Keratinocyte (primary cell): ENCODE measurements around the gene MOB1B. TPM values are rescaled to one million over a fixed set of nuclear protein-coding genes. Genes with fewer than 3 reads are reported as not detected.
"Not testable (repeated sequence)": the region's sequence is repeated elsewhere in the genome, so short reads cannot be mapped to it uniquely, and the experiment has no call there.

ENCODE experiments used
- DNase-seq: peaks from one replicate; pipeline ENCODE4 v3.0.0-alpha.2; 2011; ENCODE audit warnings: low read depth, missing footprints, low spot score
- FAIRE-seq: peaks from 2 replicates; lab custom pipeline; 2011; peaks lifted over from hg19 to GRCh38; lab: Jason Lieb, UNC
- H2AFZ ChIP-seq: 2 replicates; pipeline ENCODE4 v1.6.0; 2012; ENCODE audit warnings: low read length, control low read depth, inconsistent platforms; ENCODE audit not compliant: control insufficient read depth
- H3K27ac ChIP-seq: 2 replicates; pipeline ENCODE4 v1.5.1; 2011; ENCODE audit warnings: low read length; ENCODE audit not compliant: control insufficient read depth, insufficient read depth
- H3K27me3 ChIP-seq: 3 replicates; pipeline ENCODE4 v1.6.0; 2011; ENCODE audit warnings: low read length; ENCODE audit not compliant: control insufficient read depth, insufficient read depth; ENCODE audit errors: extremely low read depth
- H3K36me3 ChIP-seq, 2 experiments: 2 replicates in 1 of 2; 3 replicates in 1 of 2; pipeline ENCODE4 v1.5.1; 2011; ENCODE audit warnings: low read length in 2 of 2, mild to moderate bottlenecking in 1 of 2; ENCODE audit not compliant: control insufficient read depth in 2 of 2, insufficient read depth in 2 of 2; ENCODE audit errors: extremely low read depth in 1 of 2
- H3K4me1 ChIP-seq: 3 replicates; pipeline ENCODE4 v1.5.1; 2011; ENCODE audit warnings: low read length; ENCODE audit not compliant: control insufficient read depth, insufficient read depth; ENCODE audit errors: extremely low read depth
- H3K4me2 ChIP-seq: 3 replicates; pipeline ENCODE4 v1.6.0; 2011; ENCODE audit warnings: low read depth, low read length; ENCODE audit not compliant: control insufficient read depth, insufficient read depth; ENCODE audit errors: extremely low read depth
- H3K4me3 ChIP-seq, 3 experiments: fragments of 200-600 bp in 1 of 3; sonication (generic) in 1 of 3; 2 replicates in 2 of 3; 3 replicates in 1 of 3; pipeline ENCODE4 v1.5.1; 2011 to 2016; ENCODE audit warnings: low read length in 3 of 3, mild to moderate bottlenecking in 3 of 3, control low read depth in 2 of 3, inconsistent platforms in 1 of 3, low read depth in 1 of 3, mixed read lengths in 1 of 3, mixed run types in 1 of 3, moderate library complexity in 1 of 3; ENCODE audit not compliant: control insufficient read depth in 2 of 3, insufficient read depth in 2 of 3; ENCODE audit errors: extremely low read depth in 1 of 3
- H3K79me2 ChIP-seq: 2 replicates; pipeline ENCODE4 v1.6.0; 2012; ENCODE audit warnings: low read length; ENCODE audit not compliant: control insufficient read depth, insufficient read depth
- H3K9ac ChIP-seq: 3 replicates; pipeline ENCODE4 v1.6.0; 2011; ENCODE audit warnings: low read length; ENCODE audit not compliant: control insufficient read depth, insufficient read depth; ENCODE audit errors: extremely low read depth
- H3K9me1 ChIP-seq: 3 replicates; pipeline ENCODE4 v1.6.0; 2011; ENCODE audit warnings: low read length; ENCODE audit not compliant: control insufficient read depth, insufficient read depth; ENCODE audit errors: extremely low read depth
- H3K9me3 ChIP-seq: 2 replicates; pipeline ENCODE4 v1.5.1; 2012; ENCODE audit warnings: low read depth, low read length; ENCODE audit not compliant: control insufficient read depth
- H4K20me1 ChIP-seq: 3 replicates; pipeline ENCODE4 v1.6.0; 2011; ENCODE audit warnings: low read length; ENCODE audit not compliant: control insufficient read depth, insufficient read depth; ENCODE audit errors: extremely low read depth
- CTCF ChIP-seq, 3 experiments: IDR thresholded peaks in 1 of 3; conservative IDR thresholded peaks in 1 of 3; optimal IDR thresholded peaks in 1 of 3; 2 replicates in 2 of 3; 3 replicates in 1 of 3; pipeline versions ENCODE3 to v1.5.1; 2011; ENCODE audit warnings: low read length in 3 of 3, mild to moderate bottlenecking in 3 of 3, moderate library complexity in 2 of 3, control low read depth in 1 of 3, inconsistent platforms in 1 of 3; ENCODE audit not compliant: insufficient read depth in 2 of 3; ENCODE audit errors: extremely low read depth in 1 of 3
- EZH2 ChIP-seq: IDR thresholded peaks from one replicate; pipeline ENCODE4 v1.6.1; 2012; ENCODE audit warnings: inconsistent platforms, mild to moderate bottlenecking, low read length, moderate library complexity
- dilution Hi-C: fragments of 300-500 bp; cut with MboI; formaldehyde crosslinking; loops from one replicate; pipeline ENCODE4 v1.7.0; 2020; ENCODE audit warnings: low sequenced_read_pairs; ENCODE audit not compliant: extremely low pct_ligation_motif_present
- polyA plus RNA-seq, 5 experiments: library from polyadenylated mRNA; depleted of rRNA in 3 of 5; stranded (reverse) in 3 of 5; stranded (forward) in 1 of 5; unstranded in 1 of 5; fragments of >200 nt; gene quantifications; 1 replicate in 1 of 5; 2 replicates in 3 of 5; 3 replicates in 1 of 5; pipeline versions ENCODE4 v1.2.1 to v1.2.3, GENCODE V29; 2011 to 2012; ENCODE audit warnings: missing spikeins in 2 of 5, low read depth in 1 of 5, low replicate concordance in 1 of 5

MOB1B gene
- polyA plus RNA-seq, 1 donor (not counting 4 experiments of a cell fraction or from before 2014, with no cell fraction given) = 15.6 TPM

- no peak overlapping the region for H3K9ac ChIP-seq
- no peaks in the 10 kb centered on the region for H3K4me1 ChIP-seq
- TF ChIP-seq EZH2 (no peak), CTCF (optimal IDR thresholded peaks at IDR 0.05 in 1 of 3, IDR thresholded peaks at IDR 0.05 in 1 of 3, conservative IDR thresholded peaks at IDR 0.05 in 1 of 3; ENCODE audit: extremely low read depth in 1 of 3, insufficient read depth in 2 of 3, low read length in 3 of 3) (no peak)
- no peak for FAIRE-seq
- dilution Hi-C loops = no loop called here
- H3K36me3 ChIP-seq = no peaks in the 10 kb centered on the region
- H3K27ac ChIP-seq = no peak overlapping the region
- H3K9me1 ChIP-seq = no peaks in the 10 kb centered on the region
- H3K4me2 ChIP-seq = no peak overlapping the region
- no peak for DNase-seq
- no peaks in the 10 kb centered on the region for H3K9me3 ChIP-seq
- no peaks in the 10 kb centered on the region for H3K79me2 ChIP-seq
- no peaks in the 10 kb centered on the region for H4K20me1 ChIP-seq
- H3K4me3 ChIP-seq = no peak overlapping the region
- H2AFZ ChIP-seq = no peak overlapping the region
- H3K27me3 ChIP-seq = no peaks in the 10 kb centered on the region
Observed at GRCh38 chr4:70895811-70896491, 6.2 kb upstream of the MOB1B start.

GRCh38 chr4:70898581-70898980, 3.6 kb upstream of the MOB1B start:
- H3K79me2 ChIP-seq, H4K20me1 ChIP-seq, H3K4me3 ChIP-seq, H2AFZ ChIP-seq, H3K4me1 ChIP-seq, H3K4me2 ChIP-seq, H3K9me1 ChIP-seq, H3K27ac ChIP-seq, dilution Hi-C loops, H3K27me3 ChIP-seq, FAIRE-seq, H3K9me3 ChIP-seq, H3K9ac ChIP-seq, DNase-seq, H3K36me3 ChIP-seq: not testable (repeated sequence)

- FAIRE-seq (no peak), DNase-seq (no peak)
- Histone ChIP-seq H3K9me3 (no peaks in the 10 kb centered on the region), H3K4me1 (peaks cover 8% of the 10 kb centered on the region), H2AFZ (peak overlapping the region; percentile 99), H3K9me1 (no peaks in the 10 kb centered on the region), H3K36me3 (peaks cover 2 to 3% of the 10 kb centered on the region in 2 experiments), H4K20me1 (no peaks in the 10 kb centered on the region), H3K27me3 (no peaks in the 10 kb centered on the region), H3K27ac (peak overlapping the region; percentile 15), H3K9ac (peak overlapping the region; percentile 82), H3K79me2 (peaks cover 40% of the 10 kb centered on the region), H3K4me2 (peak overlapping the region; percentile 81), H3K4me3 (peak overlapping the region; percentile 88 to 92 (median 90))
- dilution Hi-C loops = no loop called here
- no peak for TF ChIP-seq CTCF (optimal IDR thresholded peaks at IDR 0.05 in 1 of 3, IDR thresholded peaks at IDR 0.05 in 1 of 3, conservative IDR thresholded peaks at IDR 0.05 in 1 of 3; ENCODE audit: extremely low read depth in 1 of 3, insufficient read depth in 2 of 3, low read length in 3 of 3)
- no peak for TF ChIP-seq EZH2
Observed at GRCh38 chr4:70901607-70901983, 574 bp upstream of the MOB1B start.
